Upper lobe of left lung (tissue), 6 donors: ENCODE data around the gene NUP85. TPM values are rescaled to one million over a fixed set of nuclear protein-coding genes. Genes with fewer than 3 reads are reported as not detected.

Experiments used
- ATAC-seq, 2 donors: fragments of 200-7000 bp; cut with Tn5 transposase; one replicate each; pipeline ENCODE4 v1.9.1; 2022; ENCODE audit warnings: mild to moderate bottlenecking in 2 of 2, moderate library complexity in 2 of 2; ENCODE audit not compliant: low FRiP score in 2 of 2
- DNase-seq, 2 donors: peaks; one replicate each; pipeline ENCODE4 v3.0.0-alpha.2; 2019 to 2020
- H3K27ac ChIP-seq, 4 donors: fragments of 200-600 bp; sonication (generic); one replicate each; pipeline ENCODE4 v1.5.1; 2016 to 2019
- H3K27me3 ChIP-seq, 4 donors: fragments of 200-600 bp; sonication (generic); one replicate each; pipeline ENCODE4 v1.5.1; 2017 to 2019
- H3K36me3 ChIP-seq, 4 donors: fragments of 200-600 bp; sonication (generic); one replicate each; pipeline ENCODE4 v1.5.1; 2016 to 2019
- H3K4me1 ChIP-seq, 4 donors: fragments of 200-600 bp; sonication (generic); one replicate each; pipeline ENCODE4 v1.5.1; 2018 to 2019
- H3K4me3 ChIP-seq, 4 donors: fragments of 200-600 bp; sonication (generic); one replicate each; pipeline ENCODE4 v1.5.1; 2017 to 2019; ENCODE audit warnings: mild to moderate bottlenecking in 2 of 4, moderate library complexity in 1 of 4
- H3K9me3 ChIP-seq, 4 donors: fragments of 200-600 bp; sonication (generic); one replicate each; pipeline ENCODE4 v1.5.1; 2018 to 2019
- CTCF ChIP-seq, 6 experiments: fragments of 450-650 bp in 4 of 6; fragments of 200-600 bp in 2 of 6; sonication (generic) in 2 of 6; IDR thresholded peaks; one replicate each; pipeline ENCODE4 v1.5.1; 2016 to 2019; ENCODE audit warnings: antibody characterized with exemption in 6 of 6
- EP300 ChIP-seq, 4 donors: sonication (generic); formaldehyde crosslinking; IDR thresholded peaks; one replicate each; pipeline ENCODE4 v1.5.1; 2017; ENCODE audit warnings: antibody characterized with exemption in 4 of 4, control low read depth in 2 of 4
- POLR2A ChIP-seq, 4 donors: fragments of 450-650 bp; IDR thresholded peaks; one replicate each; pipeline ENCODE4 v1.5.1; 2016 to 2017; ENCODE audit warnings: antibody characterized with exemption in 4 of 4, mild to moderate bottlenecking in 2 of 4
- POLR2AphosphoS5 ChIP-seq, 2 donors: sonication (generic); formaldehyde crosslinking; IDR thresholded peaks; one replicate each; pipeline ENCODE4 v1.5.1; 2017; ENCODE audit warnings: antibody characterized with exemption in 2 of 2
- WGBS, 2 donors: methylation state at CpG; one replicate each; pipeline ENCODE4 v1.1.5; 2017 to 2018; 5-methylcytosine and 5-hydroxymethylcytosine counted together
- total RNA-seq, 6 donors: library from RNA; depleted of rRNA in 4 of 6; stranded (reverse); fragments of >200 nt in 4 of 6; gene quantifications; one replicate each; pipeline versions ENCODE4 v1.1.0 to v1.2.1, GENCODE V29; 2016 to 2021
- donor health status: DM: no; HTN: no; CAD: no; lungs with moderate emphysema.
- donor health status: DM: no; HTN: yes; CAD: no; lungs with severe emphysema.

The NUP85 gene
- total RNA-seq, 6 donors from 2014 or later = 21.7 to 69.1 (median 43.5) TPM

DNA sequence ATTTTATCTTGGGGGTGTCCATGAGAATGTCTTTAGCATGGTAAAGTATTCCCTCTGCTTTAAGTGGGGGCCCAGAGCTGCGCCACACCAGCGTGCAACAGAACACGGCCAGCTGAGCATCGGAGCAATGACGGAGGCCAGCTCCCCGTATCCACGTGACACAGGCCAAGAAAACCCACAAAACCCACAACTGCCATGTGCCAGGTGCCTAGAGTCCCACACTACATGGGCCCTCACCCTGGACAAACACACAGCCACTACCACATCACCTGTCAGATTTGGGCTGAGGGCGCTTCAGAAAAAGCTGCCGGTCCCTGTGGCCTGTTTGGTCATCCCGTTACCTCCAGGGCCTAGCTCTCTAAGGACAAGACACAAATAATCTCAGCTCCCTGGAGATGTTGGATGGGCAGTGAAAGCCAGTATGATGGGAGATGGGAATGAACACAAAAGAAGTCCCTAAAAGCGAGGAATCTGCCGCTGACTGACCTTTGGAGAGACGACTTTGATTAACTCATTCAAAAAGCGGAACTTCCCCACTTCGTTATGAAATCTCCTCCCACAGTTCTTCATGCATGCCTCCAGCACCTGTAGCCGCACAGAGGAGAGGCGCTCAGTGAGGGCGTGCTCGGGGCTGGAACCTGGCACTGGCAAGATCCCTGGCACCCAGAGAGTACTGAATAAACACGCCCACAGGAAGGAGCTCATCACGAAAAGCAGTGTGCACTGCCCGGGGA, 38.8 kb downstream of the NUP85 start:
- Histone ChIP-seq H3K27me3 (no peaks in the 10 kb centered on the region), H3K36me3 (peaks cover 38 to 83% (median 73%) of the 10 kb centered on the region in 4 donors), H3K4me1 (peaks cover 0 to 16% (median 0%) of the 10 kb centered on the region in 4 donors), H3K4me3 (no peak overlapping the region), H3K27ac (no peak overlapping the region), H3K9me3 (no peaks in the 10 kb centered on the region)
- DNase-seq = peak in 1 of 2 donors; percentile 72
- 69 to 81% methylated on average over 21 to 22 of the region's 22 CpGs for WGBS, 2 donors
- no peak for TF ChIP-seq CTCF (IDR thresholded peaks at IDR 0.05)
- TF ChIP-seq POLR2AphosphoS5 (IDR thresholded peaks at IDR 0.05) = no peak
- no peak for TF ChIP-seq POLR2A (IDR thresholded peaks at IDR 0.05)
- TF ChIP-seq EP300 (IDR thresholded peaks at IDR 0.05) = no peak
- no peak for ATAC-seq

- peaks cover 2 to 21% (median 4%) of the 10 kb centered on the region in 4 donors for H3K4me1 ChIP-seq
- no peaks in the 10 kb centered on the region for H3K27me3 ChIP-seq
- DNase-seq (no peak), ATAC-seq (no peak)
- peaks cover 31 to 75% (median 66%) of the 10 kb centered on the region in 4 donors for H3K36me3 ChIP-seq
- TF ChIP-seq POLR2A (IDR thresholded peaks at IDR 0.05) (no peak), CTCF (IDR thresholded peaks at IDR 0.05) (no peak), POLR2AphosphoS5 (IDR thresholded peaks at IDR 0.05) (no peak), EP300 (IDR thresholded peaks at IDR 0.05) (no peak)
- H3K4me3 ChIP-seq = no peak overlapping the region
- WGBS, 2 donors = 85 to 94% methylated on average over 6 of the region's 6 CpGs
- H3K27ac ChIP-seq = no peak overlapping the region
- no peaks in the 10 kb centered on the region for H3K9me3 ChIP-seq
These were observed 39.5 kb downstream of the NUP85 start for GRCh38 chr17:75245011-75245410.

DNA sequence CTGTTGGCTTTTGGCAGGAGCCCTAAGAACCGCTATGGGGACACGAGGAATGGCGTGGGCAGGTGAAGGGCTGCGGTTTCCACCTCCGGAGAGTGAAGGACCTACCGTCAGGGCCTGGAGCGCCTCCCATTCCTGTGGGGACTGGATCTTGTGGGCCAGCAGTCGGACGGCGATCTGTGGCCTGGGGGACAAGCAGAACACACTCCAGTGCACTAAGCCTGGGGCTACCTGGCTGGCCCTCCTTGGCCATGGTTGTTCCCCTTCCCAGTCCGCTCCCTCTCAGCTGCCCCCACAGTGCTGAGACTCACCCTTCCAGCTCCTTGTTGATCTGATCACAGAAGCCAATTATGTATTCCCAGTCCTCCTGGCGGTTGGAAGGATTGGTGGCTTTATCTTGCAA, 40.9 kb downstream of the NUP85 start:
- Histone ChIP-seq H3K36me3 (peaks cover 18 to 61% (median 52%) of the 10 kb centered on the region in 4 donors), H3K9me3 (no peaks in the 10 kb centered on the region), H3K4me1 (peaks cover 4 to 29% (median 10%) of the 10 kb centered on the region in 4 donors), H3K27me3 (no peaks in the 10 kb centered on the region), H3K27ac (no peak overlapping the region), H3K4me3 (no peak overlapping the region)
- DNase-seq (no peak), ATAC-seq (no peak)
- no peak for TF ChIP-seq POLR2AphosphoS5 (IDR thresholded peaks at IDR 0.05)
- TF ChIP-seq POLR2A (IDR thresholded peaks at IDR 0.05) = no peak
- no peak for TF ChIP-seq EP300 (IDR thresholded peaks at IDR 0.05)
- TF ChIP-seq CTCF (IDR thresholded peaks at IDR 0.05) = no peak
- 95 to 96% methylated on average over 7 to 12 of the region's 12 CpGs for WGBS, 2 donors

DNA sequence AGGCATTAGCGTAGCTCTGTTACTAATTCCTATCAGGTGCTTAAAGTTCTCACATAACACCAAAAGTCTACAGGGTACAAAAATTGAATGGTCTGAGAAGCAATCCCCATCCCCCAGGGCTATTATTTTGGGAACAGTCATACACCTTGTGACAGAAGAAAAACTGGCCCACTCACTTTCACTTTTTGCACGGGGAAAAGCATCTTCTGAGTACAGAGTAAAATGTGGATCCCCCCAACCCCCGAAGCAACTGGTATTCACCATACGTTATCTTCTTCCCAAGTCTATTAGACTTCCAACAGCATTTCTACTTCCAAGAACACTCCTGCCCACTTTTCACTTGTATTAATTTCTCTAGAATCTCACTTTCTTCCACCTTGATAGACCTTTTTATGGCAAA, 44.1 kb downstream of the NUP85 start:
- Histone ChIP-seq H3K4me3 (no peak overlapping the region), H3K27me3 (no peaks in the 10 kb centered on the region), H3K27ac (peak overlapping the region in 2 of 4 donors; percentile 1 to 22), H3K36me3 (peaks cover 6 to 30% (median 21%) of the 10 kb centered on the region in 4 donors), H3K9me3 (no peaks in the 10 kb centered on the region), H3K4me1 (peaks cover 4 to 35% (median 10%) of the 10 kb centered on the region in 4 donors)
- no peak for TF ChIP-seq EP300 (IDR thresholded peaks at IDR 0.05)
- no peak for TF ChIP-seq POLR2A (IDR thresholded peaks at IDR 0.05)
- TF ChIP-seq CTCF (IDR thresholded peaks at IDR 0.05) = no peak
- TF ChIP-seq POLR2AphosphoS5 (IDR thresholded peaks at IDR 0.05) = no peak
- WGBS, 2 donors = 75 to 79% methylated on average over 4 of the region's 4 CpGs
- ATAC-seq (no peak), DNase-seq (no peak)
